ENCODE measurements around the gene CCDC85A.

GRCh38 chr2:56416500-56417176 lies 232.8 kb downstream of the CCDC85A start:
- TF ChIP-seq CTCF (IDR thresholded peaks at IDR 0.05) = no peak
- TF ChIP-seq POLR2A (IDR thresholded peaks at IDR 0.05) = no peak
